ENCODE data around the gene EMC6. TPM values are rescaled to one million over a fixed set of nuclear protein-coding genes. Genes with fewer than 3 reads are reported as not detected.
A peak's percentile ranks its signal among the peaks of the same experiment; 100 is the strongest.

EMC6 gene
- total RNA-seq, 1 donor from 2014 or later, result 33.1 TPM

DNA sequence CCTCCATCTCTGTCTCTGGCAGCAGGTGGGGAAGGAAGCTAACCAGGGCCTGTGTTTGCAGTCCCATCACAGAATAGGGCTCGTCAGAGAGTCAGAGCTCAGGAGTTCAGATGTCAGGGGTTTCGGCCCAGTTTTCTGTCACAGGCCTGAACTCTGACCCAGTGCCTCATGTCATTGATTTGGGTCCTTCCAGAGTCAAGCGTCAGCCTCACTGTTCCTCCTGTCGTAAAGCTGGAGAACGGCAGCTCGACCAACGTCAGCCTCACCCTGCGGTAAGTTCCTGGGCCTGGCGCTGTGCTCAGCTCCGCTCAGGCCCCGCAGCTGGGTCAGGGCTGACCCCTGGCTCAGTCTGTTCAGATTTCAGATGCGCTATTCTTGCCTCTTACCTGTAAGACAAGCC lies 21.4 kb upstream of the EMC6 start:
- DNase-seq (ENCODE audit: low spot score in 2 of 2, unreplicated experiment in 2 of 2), result no peak
- TF ChIP-seq, protein P1, sequence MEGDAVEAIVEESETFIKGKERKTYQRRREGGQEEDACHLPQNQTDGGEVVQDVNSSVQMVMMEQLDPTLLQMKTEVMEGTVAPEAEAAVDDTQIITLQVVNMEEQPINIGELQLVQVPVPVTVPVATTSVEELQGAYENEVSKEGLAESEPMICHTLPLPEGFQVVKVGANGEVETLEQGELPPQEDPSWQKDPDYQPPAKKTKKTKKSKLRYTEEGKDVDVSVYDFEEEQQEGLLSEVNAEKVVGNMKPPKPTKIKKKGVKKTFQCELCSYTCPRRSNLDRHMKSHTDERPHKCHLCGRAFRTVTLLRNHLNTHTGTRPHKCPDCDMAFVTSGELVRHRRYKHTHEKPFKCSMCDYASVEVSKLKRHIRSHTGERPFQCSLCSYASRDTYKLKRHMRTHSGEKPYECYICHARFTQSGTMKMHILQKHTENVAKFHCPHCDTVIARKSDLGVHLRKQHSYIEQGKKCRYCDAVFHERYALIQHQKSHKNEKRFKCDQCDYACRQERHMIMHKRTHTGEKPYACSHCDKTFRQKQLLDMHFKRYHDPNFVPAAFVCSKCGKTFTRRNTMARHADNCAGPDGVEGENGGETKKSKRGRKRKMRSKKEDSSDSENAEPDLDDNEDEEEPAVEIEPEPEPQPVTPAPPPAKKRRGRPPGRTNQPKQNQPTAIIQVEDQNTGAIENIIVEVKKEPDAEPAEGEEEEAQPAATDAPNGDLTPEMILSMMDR (IDR thresholded peaks at IDR 0.05; ENCODE audit: unreplicated experiment), result no peak
- Mint-ChIP-seq H3K36me3 (peaks cover 2% of the 10 kb centered on the region), H3K27me3 (ENCODE audit: low read depth) (no peaks in the 10 kb centered on the region), H3K27ac (no peak overlapping the region), H3K4me1 (no peaks in the 10 kb centered on the region), H3K9me3 (no peaks in the 10 kb centered on the region), H3K4me3 (no peak overlapping the region)

GRCh38 chr17:3647769-3648555 lies 20.6 kb upstream of the EMC6 start:
- no peaks in the 10 kb centered on the region for H3K4me1 Mint-ChIP-seq
- TF ChIP-seq, protein P1 (IDR thresholded peaks at IDR 0.05; ENCODE audit: unreplicated experiment), result no peak
- no peak overlapping the region for H3K4me3 Mint-ChIP-seq
- H3K36me3 Mint-ChIP-seq, result peaks cover 2% of the 10 kb centered on the region
- DNase-seq (ENCODE audit: low spot score in 2 of 2, unreplicated experiment in 2 of 2), result peak in 1 of 2 experiments; percentile 54
- H3K27me3 Mint-ChIP-seq (ENCODE audit: low read depth), result no peaks in the 10 kb centered on the region
- peak overlapping the region; percentile 23 for H3K27ac Mint-ChIP-seq
- H3K9me3 Mint-ChIP-seq, result no peaks in the 10 kb centered on the region

GRCh38 chr17:3655766-3656165 lies 12.8 kb upstream of the EMC6 start:
- H3K27ac Mint-ChIP-seq, result no peak overlapping the region
- peaks cover 8% of the 10 kb centered on the region for H3K4me1 Mint-ChIP-seq
- H3K36me3 Mint-ChIP-seq, result no peaks in the 10 kb centered on the region
- no peak overlapping the region for H3K4me3 Mint-ChIP-seq
- H3K27me3 Mint-ChIP-seq (ENCODE audit: low read depth), result no peaks in the 10 kb centered on the region
- no peaks in the 10 kb centered on the region for H3K9me3 Mint-ChIP-seq
- no peak for DNase-seq (ENCODE audit: low spot score in 2 of 2, unreplicated experiment in 2 of 2)
- TF ChIP-seq, protein P1 (IDR thresholded peaks at IDR 0.05; ENCODE audit: unreplicated experiment), result no peak

DNA sequence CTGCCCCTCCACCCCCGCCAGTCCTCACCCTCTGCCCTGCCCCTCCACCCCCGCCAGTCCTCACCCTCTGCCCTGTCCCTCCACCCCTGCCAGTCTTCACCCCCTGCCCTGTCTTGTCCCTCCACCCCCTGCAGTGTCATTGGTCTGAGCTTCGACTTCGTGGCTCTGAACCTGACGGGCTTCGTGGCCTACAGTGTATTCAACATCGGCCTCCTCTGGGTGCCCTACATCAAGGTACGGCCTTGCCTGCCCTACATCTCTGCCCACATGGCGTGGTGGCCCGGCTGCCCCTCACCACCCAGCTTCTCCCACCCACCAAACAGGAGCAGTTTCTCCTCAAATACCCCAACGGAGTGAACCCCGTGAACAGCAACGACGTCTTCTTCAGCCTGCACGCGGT lies 12.3 kb upstream of the EMC6 start:
- Mint-ChIP-seq H3K36me3 (no peaks in the 10 kb centered on the region), H3K9me3 (no peaks in the 10 kb centered on the region), H3K27me3 (ENCODE audit: low read depth) (no peaks in the 10 kb centered on the region), H3K27ac (peak overlapping the region; percentile 33), H3K4me3 (no peak overlapping the region), H3K4me1 (peaks cover 8% of the 10 kb centered on the region)
- TF ChIP-seq, protein P1 (IDR thresholded peaks at IDR 0.05; ENCODE audit: unreplicated experiment), result no peak
- no peak for DNase-seq (ENCODE audit: low spot score in 2 of 2, unreplicated experiment in 2 of 2)

DNA sequence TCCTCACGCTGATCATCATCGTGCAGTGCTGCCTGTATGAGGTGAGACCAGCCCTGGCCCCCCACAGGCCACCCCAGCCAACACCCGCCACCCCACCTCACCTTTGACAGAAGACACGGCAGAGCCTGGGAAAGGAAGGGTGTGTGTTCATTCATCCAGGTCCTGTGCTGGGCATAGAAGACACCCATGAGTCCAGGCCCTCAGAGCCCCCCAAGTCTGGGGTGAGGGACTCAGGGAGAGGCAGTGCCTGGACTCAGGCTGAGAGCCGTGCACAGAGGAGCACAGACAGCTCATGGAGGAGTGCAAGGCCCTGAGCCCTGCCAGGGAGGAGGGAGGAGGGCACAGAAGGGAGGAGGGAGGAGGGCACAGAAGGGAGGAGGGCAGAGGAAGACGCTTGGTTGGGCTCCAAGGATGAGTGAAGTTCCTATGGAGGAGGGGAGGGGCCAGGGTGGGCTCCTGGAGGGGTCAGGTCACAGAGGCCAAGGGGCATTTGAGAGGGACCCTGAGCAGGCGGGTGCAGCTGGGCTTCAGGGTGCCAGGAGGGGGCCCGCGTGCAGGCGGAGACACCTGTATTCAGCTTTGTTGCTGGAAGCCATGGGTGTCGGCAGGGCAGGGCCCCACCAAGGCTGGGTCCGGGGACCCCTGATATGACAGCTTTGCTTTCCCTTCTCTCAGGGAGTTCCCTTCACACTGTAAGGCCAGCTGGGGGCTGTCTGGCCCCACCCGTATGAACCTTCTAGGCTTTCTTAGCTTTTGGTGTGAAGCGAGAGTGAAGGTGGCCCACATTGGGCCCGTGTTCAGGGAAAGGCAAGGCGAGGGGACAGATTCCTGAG lies 11.6 kb upstream of the EMC6 start:
- Mint-ChIP-seq H3K27me3 (ENCODE audit: low read depth) (no peaks in the 10 kb centered on the region), H3K36me3 (no peaks in the 10 kb centered on the region), H3K27ac (peak overlapping the region; percentile 33), H3K4me1 (peaks cover 8% of the 10 kb centered on the region), H3K9me3 (no peaks in the 10 kb centered on the region), H3K4me3 (no peak overlapping the region)
- TF ChIP-seq, protein P1 (IDR thresholded peaks at IDR 0.05; ENCODE audit: unreplicated experiment), result no peak
- DNase-seq (ENCODE audit: low spot score in 2 of 2, unreplicated experiment in 2 of 2), result no peak

All from mesothelial cell of epicardium (in vitro differentiated cells).